Right cardiac atrium (tissue), 5 donors: ENCODE data around the gene KRTAP5-3. TPM values are rescaled to one million over a fixed set of nuclear protein-coding genes. Genes with fewer than 3 reads are reported as not detected.

Experiments used
- ATAC-seq, 2 donors: fragments of 200-7000 bp; cut with Tn5 transposase; one replicate each; pipeline versions ENCODE4 v1.8.0 to v1.9.1; 2020; ENCODE audit warnings: moderate library complexity in 2 of 2, mild to moderate bottlenecking in 1 of 2
- DNase-seq, 3 donors: peaks; one replicate each; pipeline ENCODE4 v3.0.0-alpha.2; 2020
- H3K27ac ChIP-seq: one replicate; pipeline ENCODE4 v1.5.1; 2013; ENCODE audit warnings: mild to moderate bottlenecking, low read length, control low read depth, moderate library complexity
- H3K27me3 ChIP-seq: one replicate; pipeline ENCODE4 v1.6.1; 2013; ENCODE audit not compliant: control insufficient read depth, insufficient read depth
- H3K4me1 ChIP-seq: one replicate; pipeline ENCODE4 v1.6.1; 2013; ENCODE audit warnings: low read length; ENCODE audit not compliant: control insufficient read depth, insufficient read depth
- H3K4me3 ChIP-seq: one replicate; pipeline ENCODE4 v1.5.1; 2013; ENCODE audit warnings: low read length, control low read depth
- H3K9me3 ChIP-seq: one replicate; pipeline ENCODE4 v1.6.1; 2013; ENCODE audit warnings: low read length; ENCODE audit not compliant: control insufficient read depth
- WGBS: extraction: QIAGEN DNeasy Blood & Tissue Kit; methylation state at CpG from one replicate; pipeline ENCODE4 v1.1.7; 2013; 5-methylcytosine and 5-hydroxymethylcytosine counted together
- intact Hi-C, 4 donors: fragments of 100-400 bp; cut with DNase I; formaldehyde crosslinking; loops; one replicate each; pipeline versions ENCODE4 v1.11.0 to v1.14.0; 2022 to 2023
- polyA plus RNA-seq: library from polyadenylated mRNA; stranded (reverse); fragments of 200-250 nt; gene quantifications from one replicate; pipeline ENCODE4 v1.2.3, GENCODE V29; 2013
- total RNA-seq, 4 donors: library from RNA; stranded (reverse); fragmentation: NEBNext Ultra II Directional; extraction: Animal tissue kit (Norgen Biotek cat#: 25700); gene quantifications; one replicate each; pipeline ENCODE4 v1.2.1, GENCODE V29; 2021
- donor health status: healthy with polysubstance abuse.
- donor health status: DM: no; HTN: yes; CAD: no.
- donor health status: DM: no; HTN: no; CAD: no.
- donor health status: DM: no; HTN: yes; CAD: no; lungs with severe emphysema.
- donor health status: DM: yes; HTN: yes; CAD: no.

Gene KRTAP5-3
- total and polyA plus RNA-seq, 5 donors, result not detected

GRCh38 chr11:1631066-1631568 is 22.9 kb upstream of the KRTAP5-3 start:
- intact Hi-C loops, result no loop called here
- Histone ChIP-seq H3K4me1 (no peaks in the 10 kb centered on the region), H3K9me3 (no peaks in the 10 kb centered on the region), H3K27me3 (no peaks in the 10 kb centered on the region), H3K27ac (no peak overlapping the region), H3K4me3 (no peak overlapping the region)
- ATAC-seq (no peak), DNase-seq (no peak)
- 71% methylated on average over 13 of the region's 13 CpGs for WGBS

GRCh38 chr11:1630271-1630670 is 22.0 kb upstream of the KRTAP5-3 start:
- DNase-seq (no peak), ATAC-seq (no peak)
- Histone ChIP-seq H3K27ac (no peak overlapping the region), H3K4me3 (no peak overlapping the region), H3K4me1 (no peaks in the 10 kb centered on the region), H3K9me3 (no peaks in the 10 kb centered on the region), H3K27me3 (no peaks in the 10 kb centered on the region)
- 77% methylated on average over 2 of the region's 2 CpGs for WGBS
- intact Hi-C loops, result no loop called here

- no peaks in the 10 kb centered on the region for H3K9me3 ChIP-seq
- 76% methylated on average over 25 of the region's 26 CpGs for WGBS
- intact Hi-C loops, result loop anchor here in 3 of 4 donors (10.0 kb wide), 1 partner anchor 85 kb away; no protein-coding TSS in a partner anchor
- H3K27ac ChIP-seq, result no peak within 1 kb of the TSS
- ATAC-seq (no peak), DNase-seq (no peak)
- H3K27me3 ChIP-seq, result no peaks in the 10 kb centered on the region
- H3K4me3 ChIP-seq, result no peak within 1 kb of the TSS
- H3K4me1 ChIP-seq, result no peaks in the 10 kb centered on the region
Observed at GRCh38 chr11:1629326-1630185, 21.3 kb upstream of the KRTAP5-3 start, which contains the start of gene KRTAP5-5. Gene KRTAP5-5, plus strand, starts transcription at chr11:1629775. Its CDS starts 66 bp downstream, at chr11:1629841.

GRCh38 chr11:1628506-1629325 is 20.5 kb upstream of the KRTAP5-3 start:
- no peak overlapping the region for H3K27ac ChIP-seq
- 27% methylated on average over 35 of the region's 35 CpGs for WGBS
- no peaks in the 10 kb centered on the region for H3K9me3 ChIP-seq
- H3K27me3 ChIP-seq, result no peaks in the 10 kb centered on the region
- H3K4me3 ChIP-seq, result no peak overlapping the region
- intact Hi-C loops, result loop anchor here in 3 of 4 donors (10.0 kb wide), 1 partner anchor 84 kb away; no protein-coding TSS in a partner anchor
- H3K4me1 ChIP-seq, result no peaks in the 10 kb centered on the region
- peak; percentile 51 to 82 (median 75) for DNase-seq
- ATAC-seq, result peak; percentile 75 to 80

GRCh38 chr11:1625541-1625940 is 17.3 kb upstream of the KRTAP5-3 start:
- ATAC-seq (no peak), DNase-seq (no peak)
- H3K4me1 ChIP-seq, result no peaks in the 10 kb centered on the region
- 85% methylated on average over 13 of the region's 13 CpGs for WGBS
- intact Hi-C loops, result loop anchor here in 3 of 4 donors (10.0 kb wide), 1 partner anchor 81 kb away; no protein-coding TSS in a partner anchor
- H3K27me3 ChIP-seq, result peaks cover 2% of the 10 kb centered on the region
- H3K9me3 ChIP-seq, result no peaks in the 10 kb centered on the region
- no peak overlapping the region for H3K4me3 ChIP-seq
- H3K27ac ChIP-seq, result no peak overlapping the region

- ATAC-seq (no peak), DNase-seq (no peak)
- Histone ChIP-seq H3K27ac (no peak overlapping the region), H3K4me1 (no peaks in the 10 kb centered on the region), H3K27me3 (peaks cover 2% of the 10 kb centered on the region), H3K9me3 (no peaks in the 10 kb centered on the region), H3K4me3 (no peak overlapping the region)
- WGBS, result 85% methylated on average over 16 of the region's 16 CpGs
- intact Hi-C loops, result loop anchor here in 3 of 4 donors (10.0 kb wide), 1 partner anchor 80 kb away; no protein-coding TSS in a partner anchor
Observed at GRCh38 chr11:1624621-1625020, 16.4 kb upstream of the KRTAP5-3 start.

GRCh38 chr11:1623716-1624115 is 15.5 kb upstream of the KRTAP5-3 start:
- no peak for DNase-seq
- Histone ChIP-seq H3K9me3 (no peaks in the 10 kb centered on the region), H3K27ac (no peak overlapping the region), H3K4me3 (no peak overlapping the region), H3K27me3 (peaks cover 2% of the 10 kb centered on the region), H3K4me1 (no peaks in the 10 kb centered on the region)
- 65% methylated on average over 9 of the region's 9 CpGs for WGBS
- intact Hi-C loops, result loop anchor here in 3 of 4 donors (10.0 kb wide), 1 partner anchor 79 kb away; no protein-coding TSS in a partner anchor
- no peak for ATAC-seq

- intact Hi-C loops, result loop anchor here in 3 of 4 donors (10.0 kb wide), 1 partner anchor 77 kb away; no protein-coding TSS in a partner anchor
- DNase-seq, result no peak
- H3K27me3 ChIP-seq, result peaks cover 2% of the 10 kb centered on the region
- H3K9me3 ChIP-seq, result no peaks in the 10 kb centered on the region
- WGBS, result 67% methylated on average over 1 of the region's 1 CpG
- H3K4me3 ChIP-seq, result no peak within 1 kb of the TSS
- ATAC-seq, result no peak
- no peak within 1 kb of the TSS for H3K27ac ChIP-seq
- H3K4me1 ChIP-seq, result no peaks in the 10 kb centered on the region
Observed at GRCh38 chr11:1622086-1622485, 13.8 kb upstream of the KRTAP5-3 start, which contains the start of gene KRTAP5-4. Gene KRTAP5-4, minus strand, starts transcription at chr11:1622138. Its CDS starts 45 bp downstream, at chr11:1622093.

GRCh38 chr11:1619449-1619848 is 11.2 kb upstream of the KRTAP5-3 start:
- Histone ChIP-seq H3K27me3 (peaks cover 2% of the 10 kb centered on the region), H3K4me1 (no peaks in the 10 kb centered on the region), H3K9me3 (no peaks in the 10 kb centered on the region), H3K27ac (no peak overlapping the region), H3K4me3 (no peak overlapping the region)
- 33% methylated on average over 10 of the region's 10 CpGs for WGBS
- no peak for ATAC-seq
- intact Hi-C loops, result no loop called here
- DNase-seq, result no peak

GRCh38 chr11:1618231-1618630 is 10.0 kb upstream of the KRTAP5-3 start:
- Histone ChIP-seq H3K4me1 (no peaks in the 10 kb centered on the region), H3K4me3 (no peak overlapping the region), H3K27ac (no peak overlapping the region), H3K27me3 (peaks cover 2% of the 10 kb centered on the region), H3K9me3 (no peaks in the 10 kb centered on the region)
- no peak for DNase-seq
- intact Hi-C loops, result no loop called here
- no peak for ATAC-seq
- 86% methylated on average over 10 of the region's 10 CpGs for WGBS
